Measurements from ENCODE around the gene TSGA10. TPM values are rescaled to one million over a fixed set of nuclear protein-coding genes. Genes with fewer than 3 reads are reported as not detected.
A peak's percentile ranks its signal among the peaks of the same experiment; 100 is the strongest.
"Not testable (repeated sequence)": the region's sequence is repeated elsewhere in the genome, so short reads cannot be mapped to it uniquely, and the experiment has no call there.

TSGA10 gene
- total and polyA plus RNA-seq, 8 donors, result 3.5 to 10.1 (median 6.5) TPM

DNA sequence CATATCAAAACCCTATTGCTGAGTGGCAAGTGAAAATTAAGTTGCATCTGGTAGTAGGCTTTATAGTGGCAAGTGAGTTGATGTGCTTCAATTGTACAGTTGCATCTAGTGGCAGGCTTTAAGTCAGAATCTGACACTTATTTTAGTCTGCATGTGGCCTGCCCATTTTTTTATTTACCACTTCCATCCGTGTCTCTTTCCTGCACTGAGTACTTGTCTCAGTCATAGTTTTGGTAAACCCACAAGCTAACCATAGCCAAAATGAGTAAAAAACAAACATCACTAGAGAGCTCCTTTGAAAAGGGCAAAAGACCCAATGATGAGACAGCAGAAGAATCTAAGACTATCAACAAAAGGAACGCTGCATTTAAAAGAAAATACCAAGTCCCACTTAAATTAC, 122.7 kb downstream of the TSGA10 start:
- 73 to 74% methylated on average over 2 of the region's 2 CpGs for WGBS, 2 donors
- no peaks in the 10 kb centered on the region for H3K4me1 ChIP-seq

DNA sequence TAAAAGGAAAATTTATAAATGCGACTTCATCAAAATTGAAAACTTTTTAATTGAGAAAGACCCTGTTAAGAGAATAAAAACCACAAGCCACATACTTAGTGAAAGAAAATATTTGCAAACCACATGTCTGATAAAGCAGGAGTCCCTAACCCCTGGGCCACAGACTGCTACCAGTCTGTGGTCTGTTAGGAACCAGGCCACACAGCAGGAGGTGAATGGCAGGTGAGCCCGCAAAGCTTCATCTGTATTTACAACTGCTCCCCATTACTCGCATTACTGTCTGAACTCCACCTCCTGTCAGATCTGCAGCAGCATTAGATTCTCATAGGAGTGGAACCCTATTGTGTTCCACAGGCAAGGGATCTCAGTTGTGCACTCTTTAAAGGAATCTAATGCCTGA, 123.3 kb downstream of the TSGA10 start:
- no peaks in the 10 kb centered on the region for H3K9me3 ChIP-seq
- TF ChIP-seq, protein P1, sequence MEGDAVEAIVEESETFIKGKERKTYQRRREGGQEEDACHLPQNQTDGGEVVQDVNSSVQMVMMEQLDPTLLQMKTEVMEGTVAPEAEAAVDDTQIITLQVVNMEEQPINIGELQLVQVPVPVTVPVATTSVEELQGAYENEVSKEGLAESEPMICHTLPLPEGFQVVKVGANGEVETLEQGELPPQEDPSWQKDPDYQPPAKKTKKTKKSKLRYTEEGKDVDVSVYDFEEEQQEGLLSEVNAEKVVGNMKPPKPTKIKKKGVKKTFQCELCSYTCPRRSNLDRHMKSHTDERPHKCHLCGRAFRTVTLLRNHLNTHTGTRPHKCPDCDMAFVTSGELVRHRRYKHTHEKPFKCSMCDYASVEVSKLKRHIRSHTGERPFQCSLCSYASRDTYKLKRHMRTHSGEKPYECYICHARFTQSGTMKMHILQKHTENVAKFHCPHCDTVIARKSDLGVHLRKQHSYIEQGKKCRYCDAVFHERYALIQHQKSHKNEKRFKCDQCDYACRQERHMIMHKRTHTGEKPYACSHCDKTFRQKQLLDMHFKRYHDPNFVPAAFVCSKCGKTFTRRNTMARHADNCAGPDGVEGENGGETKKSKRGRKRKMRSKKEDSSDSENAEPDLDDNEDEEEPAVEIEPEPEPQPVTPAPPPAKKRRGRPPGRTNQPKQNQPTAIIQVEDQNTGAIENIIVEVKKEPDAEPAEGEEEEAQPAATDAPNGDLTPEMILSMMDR (IDR thresholded peaks at IDR 0.05), result no peak
- no peak for FAIRE-seq
- no peak for ATAC-seq
- H3K36me3 ChIP-seq, result no peaks in the 10 kb centered on the region
- no peaks in the 10 kb centered on the region for H3K27me3 ChIP-seq
- H3K4me1 ChIP-seq, result no peaks in the 10 kb centered on the region
- no peak for DNase-seq
- no peak overlapping the region for H3K4me3 ChIP-seq
- H3K27ac ChIP-seq, result no peak overlapping the region
- intact Hi-C loops (cut with DNase I), result no loop called here
- WGBS, 2 donors, result 90 to 96% methylated on average over 3 of the region's 3 CpGs

More for the DNA sequence above, 122.7 kb downstream of the TSGA10 start:
- H3K36me3 ChIP-seq, result no peaks in the 10 kb centered on the region
- no peak overlapping the region for H3K4me3 ChIP-seq
- DNase-seq, result no peak
- H3K27ac ChIP-seq, result no peak overlapping the region
- no peaks in the 10 kb centered on the region for H3K27me3 ChIP-seq
- H3K9me3 ChIP-seq, result no peaks in the 10 kb centered on the region
- intact Hi-C loops (cut with DNase I), result no loop called here
- no peak for ATAC-seq
- TF ChIP-seq, protein P1 (IDR thresholded peaks at IDR 0.05), result no peak
- FAIRE-seq, result no peak

DNA sequence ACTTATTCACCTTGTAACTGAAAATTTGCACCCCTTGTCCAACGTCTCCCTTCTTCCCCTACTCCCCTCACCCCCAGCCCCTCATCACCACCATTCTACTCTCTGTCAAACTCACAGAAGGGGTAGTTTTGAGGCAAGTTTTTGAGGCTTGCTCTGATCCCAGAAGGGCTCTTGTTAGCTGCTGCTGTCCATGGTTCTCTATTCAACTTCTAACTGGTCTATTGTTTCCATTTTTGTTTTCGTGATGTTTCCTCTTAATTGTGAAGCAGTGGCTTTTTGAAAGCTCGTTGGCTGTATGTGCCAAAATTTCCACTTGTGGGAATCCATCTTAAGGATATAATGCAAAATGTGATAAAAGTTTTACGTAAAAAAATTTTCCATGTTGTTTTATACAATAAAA, 126.2 kb downstream of the TSGA10 start:
- no peak for FAIRE-seq
- Histone ChIP-seq H3K36me3 (no peaks in the 10 kb centered on the region), H3K4me1 (no peaks in the 10 kb centered on the region), H3K4me3 (no peak overlapping the region), H3K9me3 (no peaks in the 10 kb centered on the region), H3K27ac (no peak overlapping the region), H3K27me3 (no peaks in the 10 kb centered on the region)
- DNase-seq, result no peak
- TF ChIP-seq, protein P1 (IDR thresholded peaks at IDR 0.05), result no peak
- intact Hi-C loops (cut with DNase I), result no loop called here
- WGBS, 2 donors, result 66 to 76% methylated on average over 4 of the region's 4 CpGs
- ATAC-seq, result no peak

DNA sequence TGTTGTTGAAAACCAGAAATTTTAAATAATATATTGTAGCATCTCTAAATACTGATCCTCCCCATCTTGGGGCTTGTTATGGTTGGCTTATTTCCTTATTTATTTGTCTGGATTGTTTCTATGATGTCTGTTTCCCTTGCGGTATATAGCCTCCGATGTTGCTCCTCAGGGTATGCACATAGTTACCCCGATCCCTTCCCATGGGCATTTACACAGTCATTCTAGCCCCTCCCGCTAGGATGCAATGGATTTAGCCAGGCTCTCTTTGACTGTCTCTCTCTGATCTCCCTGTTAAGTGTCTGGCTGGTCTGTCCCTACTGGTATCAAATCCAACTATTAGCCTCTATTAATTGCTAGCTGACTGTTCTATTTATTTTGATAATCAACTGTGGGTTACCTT, 126.9 kb downstream of the TSGA10 start:
- TF ChIP-seq, protein P1 (IDR thresholded peaks at IDR 0.05), result no peak
- FAIRE-seq (no peak), DNase-seq (no peak), ATAC-seq (no peak)
- intact Hi-C loops (cut with DNase I), result no loop called here
- no peaks in the 10 kb centered on the region for H3K36me3 ChIP-seq
- H3K4me3 ChIP-seq, result no peak overlapping the region
- no peak overlapping the region for H3K27ac ChIP-seq
- H3K27me3 ChIP-seq, result no peaks in the 10 kb centered on the region
- WGBS, 2 donors, result 62 to 65% methylated on average over 4 of the region's 4 CpGs
- no peaks in the 10 kb centered on the region for H3K4me1 ChIP-seq
- H3K9me3 ChIP-seq, result no peaks in the 10 kb centered on the region

DNA sequence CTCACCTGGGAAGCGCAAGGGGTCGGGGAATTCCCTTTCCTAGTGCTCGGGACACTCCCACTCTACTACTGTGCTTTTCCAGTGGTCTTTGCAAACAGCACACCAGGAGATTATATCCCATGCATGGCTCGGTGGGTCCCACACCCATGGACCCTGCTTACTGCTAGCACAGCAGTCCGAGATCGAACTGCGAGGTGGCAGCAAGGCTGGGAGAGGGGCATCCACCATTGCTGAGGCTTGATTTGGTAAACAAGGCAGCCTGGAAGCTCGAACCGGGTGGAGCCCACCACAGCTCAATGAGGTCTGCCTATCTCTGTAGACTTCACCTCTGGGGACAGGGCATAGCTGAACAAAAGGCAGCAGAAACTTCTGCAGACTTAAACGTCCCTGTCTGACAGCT, 154.0 kb downstream of the TSGA10 start:
- H3K9me3 ChIP-seq, result no peaks in the 10 kb centered on the region
- H3K4me1 ChIP-seq, result no peaks in the 10 kb centered on the region
- 83 to 93% methylated on average over 9 to 10 of the region's 10 CpGs for WGBS, 2 donors
- no peaks in the 10 kb centered on the region for H3K36me3 ChIP-seq
- ATAC-seq (no peak), FAIRE-seq (no peak), DNase-seq (peak in 1 of 6 donors; percentile 20)
- no peak overlapping the region for H3K4me3 ChIP-seq
- intact Hi-C loops (cut with DNase I), result no loop called here
- TF ChIP-seq, protein P1 (IDR thresholded peaks at IDR 0.05), result no peak
- H3K27me3 ChIP-seq, result no peaks in the 10 kb centered on the region
- no peak overlapping the region for H3K27ac ChIP-seq

DNA sequence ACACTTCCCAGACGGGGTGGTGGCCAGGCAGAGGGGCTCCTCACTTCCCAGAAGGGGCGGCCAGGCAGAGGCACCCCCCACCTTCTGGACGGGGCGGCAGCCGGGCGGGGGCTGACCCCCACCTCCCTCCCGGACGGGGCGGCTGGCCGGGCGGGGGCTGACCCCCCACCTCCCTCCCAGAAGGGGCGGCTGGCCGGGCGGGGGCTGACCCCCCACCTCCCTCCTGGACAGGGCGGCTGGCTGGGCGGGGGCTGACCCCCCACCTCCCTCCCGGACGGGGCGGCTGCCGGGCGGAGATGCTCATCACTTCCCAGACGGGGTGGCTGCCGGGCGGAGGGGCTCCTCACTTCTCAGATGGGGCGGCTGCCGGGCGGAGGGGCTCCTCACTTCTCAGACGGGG, 166.0 kb downstream of the TSGA10 start:
- ATAC-seq; H3K27ac ChIP-seq; H3K9me3 ChIP-seq; H3K27me3 ChIP-seq; H3K4me1 ChIP-seq; H3K4me3 ChIP-seq; H3K36me3 ChIP-seq; intact Hi-C loops (cut with DNase I); FAIRE-seq: not testable (repeated sequence)
- peak in 2 of 6 donors; percentile 26 to 30 for DNase-seq
- 95 to 98% methylated on average over 16 to 28 of the region's 28 CpGs for WGBS, 2 donors
